GM19468 (cell line): Measurements from ENCODE around the gene SIDT2.

Source experiments
- ATAC-seq: cut with Tn5 transposase; IDR thresholded peaks from one replicate; pipeline ENCODE4 v1.9.1; 2021; ENCODE audit warnings: mild to moderate bottlenecking, moderate library complexity, moderate number of reproducible peaks; ENCODE audit not compliant: unreplicated experiment; ENCODE audit errors: extremely low read depth

SIDT2 gene

DNA sequence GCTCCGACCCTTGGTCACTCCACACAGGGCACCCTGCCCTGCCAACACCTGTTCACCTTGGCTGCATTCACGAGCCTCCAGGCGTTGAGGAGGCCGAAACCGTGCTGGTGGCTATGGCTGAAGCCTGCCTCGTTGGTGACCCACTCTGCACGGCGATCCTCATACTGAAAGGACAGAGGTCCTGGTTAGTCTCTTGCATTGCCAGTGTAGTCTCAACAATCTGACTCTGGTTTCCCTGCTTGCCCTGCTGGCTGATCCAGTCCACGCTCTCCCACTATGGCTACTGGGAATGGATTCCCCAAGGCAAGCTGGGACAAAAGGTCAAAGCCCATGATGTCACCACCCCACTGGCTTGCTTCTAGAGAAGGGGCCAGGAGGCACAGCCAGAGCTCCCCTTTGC lies 40.5 kb downstream of the SIDT2 start:
- no peak for ATAC-seq

DNA sequence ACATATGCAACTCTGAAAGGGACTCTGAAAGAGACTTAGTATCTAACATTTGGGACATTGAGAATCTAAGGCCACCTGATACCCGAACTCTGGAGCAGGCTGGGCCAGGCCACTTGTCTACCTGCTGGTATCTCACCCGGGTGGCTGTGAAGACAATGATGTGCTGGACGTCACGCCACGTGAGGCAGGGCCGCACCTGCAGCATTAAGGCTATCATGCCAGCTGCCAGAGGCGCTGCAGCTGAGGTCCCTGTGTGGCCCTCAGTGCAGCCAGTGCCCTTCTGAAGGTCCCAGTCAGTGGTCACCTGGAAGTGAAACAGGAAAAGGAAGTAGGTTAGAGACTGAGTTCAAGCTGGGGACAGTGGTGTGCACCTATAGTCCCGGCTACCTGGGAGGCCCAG lies 40.9 kb downstream of the SIDT2 start:
- no peak for ATAC-seq

DNA sequence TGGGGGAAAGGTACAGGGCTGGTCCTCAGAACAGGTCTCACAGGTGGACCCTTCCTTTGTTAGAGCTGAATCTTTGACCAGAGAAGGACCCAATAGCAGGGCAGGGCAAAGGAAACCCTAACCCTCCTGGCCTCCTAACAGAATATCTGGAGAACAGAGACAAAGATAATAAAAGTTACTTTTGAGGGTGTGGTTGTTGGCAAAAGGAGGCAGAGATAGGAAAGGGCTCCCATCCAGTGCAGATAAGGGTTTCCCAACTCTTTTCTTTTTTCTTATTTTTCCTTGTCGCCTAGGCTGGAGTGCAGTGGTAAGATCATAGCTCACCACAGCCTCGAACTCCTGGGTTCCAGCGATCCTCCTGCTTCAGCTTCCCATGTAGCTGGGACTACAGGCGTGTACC lies 41.5 kb downstream of the SIDT2 start:
- no peak for ATAC-seq

DNA sequence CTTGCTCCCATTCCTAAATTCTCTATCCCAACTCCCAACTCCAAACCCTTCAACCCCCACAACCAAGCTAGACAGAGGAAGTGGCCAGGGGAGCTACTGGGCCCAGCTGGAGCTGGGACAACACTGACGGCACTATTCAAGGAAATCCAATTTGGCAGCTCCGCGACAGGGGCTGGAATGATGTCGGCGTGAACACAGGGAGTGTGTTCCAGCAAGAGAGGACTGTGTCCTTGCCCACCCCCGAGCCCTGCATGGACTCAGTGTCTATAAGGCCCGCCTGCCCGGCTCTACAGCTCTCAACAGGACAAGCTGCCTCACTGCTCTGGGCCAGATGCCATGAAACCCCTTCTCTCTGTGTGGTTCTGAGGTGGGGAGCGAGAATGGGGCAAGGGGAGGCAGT lies 42.0 kb downstream of the SIDT2 start:
- no peak for ATAC-seq

DNA sequence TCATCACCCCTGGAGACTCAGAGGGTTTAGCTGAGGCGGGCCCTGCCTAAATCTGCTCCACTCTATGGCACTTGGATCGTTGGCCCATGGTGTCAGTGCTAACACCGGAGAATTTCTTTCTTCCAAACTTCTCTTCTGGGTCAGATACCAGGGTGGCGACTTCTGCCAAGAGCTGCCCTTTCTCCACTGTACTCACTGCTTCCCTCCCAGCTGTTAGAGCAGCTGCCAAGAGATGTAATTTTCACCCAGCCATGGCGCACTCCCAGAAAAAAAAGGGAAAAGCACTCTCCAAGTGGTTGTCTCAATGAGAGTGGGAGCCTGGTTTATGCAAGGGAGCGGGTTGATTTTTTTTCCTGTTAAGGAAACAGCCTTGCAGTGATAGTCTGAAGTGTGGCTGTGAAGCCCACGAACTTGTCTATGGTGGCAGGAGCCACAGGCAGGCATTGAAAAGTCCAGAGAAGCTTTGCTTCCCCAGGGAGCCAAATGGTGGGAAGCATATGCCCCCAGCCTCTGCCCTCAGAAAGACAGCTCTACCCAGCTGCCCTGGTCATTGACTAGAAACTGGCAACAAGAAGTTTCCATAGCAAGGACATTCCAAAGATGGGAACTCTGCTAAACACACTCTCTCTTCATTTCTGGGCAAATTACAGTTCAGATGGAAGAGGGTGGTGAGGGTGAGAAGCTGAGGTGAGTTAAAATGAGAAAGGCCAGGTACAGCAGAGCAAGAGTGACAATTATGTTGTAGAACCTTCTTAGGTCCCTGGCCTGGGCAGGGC lies 42.6 kb downstream of the SIDT2 start:
- ATAC-seq = no peak

DNA sequence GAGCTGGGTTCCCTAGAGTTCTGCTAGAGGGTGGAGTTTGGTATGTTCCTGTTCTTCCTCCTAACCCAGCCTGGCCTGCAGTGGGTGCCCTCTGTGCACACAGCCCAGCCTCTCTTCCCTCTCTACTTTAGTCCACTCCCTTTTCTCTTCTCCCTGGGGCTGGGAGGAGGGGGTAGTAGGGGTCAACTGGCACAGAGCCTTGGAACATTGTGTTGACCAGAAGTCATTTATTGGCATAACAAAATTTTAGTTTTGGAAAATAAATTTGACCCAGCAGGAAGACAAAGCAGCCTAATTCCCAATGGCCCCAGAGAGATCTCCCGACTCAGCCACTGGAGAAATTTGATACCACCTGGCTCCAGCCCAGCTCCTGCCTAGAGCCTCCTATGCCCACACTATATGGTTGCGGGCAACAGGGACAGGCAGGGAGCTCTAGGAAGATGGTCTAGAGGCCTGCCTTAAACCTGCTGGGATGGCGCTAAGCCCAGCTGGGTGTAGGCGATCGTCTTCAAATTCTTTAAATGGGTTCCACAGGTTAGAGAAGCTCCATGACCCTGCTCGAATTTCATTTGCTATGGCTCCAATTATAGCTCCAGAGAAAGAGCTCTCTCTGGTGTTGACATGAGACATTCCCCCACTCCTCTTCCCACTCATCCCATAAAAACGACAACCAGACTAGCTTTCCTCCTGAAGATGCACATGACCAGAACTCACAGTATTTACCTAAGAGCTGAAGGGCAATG lies 43.4 kb downstream of the SIDT2 start:
- ATAC-seq = no peak

DNA sequence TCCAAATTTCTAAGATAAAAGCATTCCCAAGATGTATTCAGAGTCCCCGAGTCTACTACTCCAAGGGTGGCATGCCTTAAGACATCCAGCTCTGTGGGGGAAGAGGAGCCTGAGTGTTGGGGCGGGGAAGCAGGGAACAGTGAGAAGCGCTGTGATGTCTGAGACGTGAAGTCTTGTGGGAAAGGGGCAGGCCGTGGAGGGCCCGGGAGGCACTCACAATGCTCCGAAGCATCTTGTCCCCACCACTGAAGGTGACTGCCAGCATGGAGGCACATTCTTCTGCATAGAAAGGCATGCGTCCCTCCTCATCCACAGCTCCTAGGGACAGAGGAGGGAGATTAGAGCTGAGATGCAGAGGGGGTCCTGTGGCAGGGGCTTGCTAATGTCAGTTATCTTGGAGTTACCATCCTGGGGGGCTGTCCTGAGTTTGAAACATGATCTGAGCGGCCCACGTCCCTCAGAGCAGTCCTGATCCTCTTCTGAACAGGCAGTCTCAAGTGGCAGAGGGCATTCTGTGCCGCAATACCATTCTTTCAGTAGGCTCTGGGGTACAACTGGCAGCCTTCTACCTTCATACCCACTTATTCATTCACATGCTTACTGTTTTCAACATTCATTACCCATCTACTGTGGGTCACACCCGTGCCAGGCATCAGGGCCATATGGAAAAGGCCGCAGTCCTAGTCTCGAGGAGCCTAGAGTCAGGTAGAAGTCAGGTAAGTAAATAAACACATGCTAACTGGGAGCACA lies 44.6 kb downstream of the SIDT2 start:
- ATAC-seq = no peak

DNA sequence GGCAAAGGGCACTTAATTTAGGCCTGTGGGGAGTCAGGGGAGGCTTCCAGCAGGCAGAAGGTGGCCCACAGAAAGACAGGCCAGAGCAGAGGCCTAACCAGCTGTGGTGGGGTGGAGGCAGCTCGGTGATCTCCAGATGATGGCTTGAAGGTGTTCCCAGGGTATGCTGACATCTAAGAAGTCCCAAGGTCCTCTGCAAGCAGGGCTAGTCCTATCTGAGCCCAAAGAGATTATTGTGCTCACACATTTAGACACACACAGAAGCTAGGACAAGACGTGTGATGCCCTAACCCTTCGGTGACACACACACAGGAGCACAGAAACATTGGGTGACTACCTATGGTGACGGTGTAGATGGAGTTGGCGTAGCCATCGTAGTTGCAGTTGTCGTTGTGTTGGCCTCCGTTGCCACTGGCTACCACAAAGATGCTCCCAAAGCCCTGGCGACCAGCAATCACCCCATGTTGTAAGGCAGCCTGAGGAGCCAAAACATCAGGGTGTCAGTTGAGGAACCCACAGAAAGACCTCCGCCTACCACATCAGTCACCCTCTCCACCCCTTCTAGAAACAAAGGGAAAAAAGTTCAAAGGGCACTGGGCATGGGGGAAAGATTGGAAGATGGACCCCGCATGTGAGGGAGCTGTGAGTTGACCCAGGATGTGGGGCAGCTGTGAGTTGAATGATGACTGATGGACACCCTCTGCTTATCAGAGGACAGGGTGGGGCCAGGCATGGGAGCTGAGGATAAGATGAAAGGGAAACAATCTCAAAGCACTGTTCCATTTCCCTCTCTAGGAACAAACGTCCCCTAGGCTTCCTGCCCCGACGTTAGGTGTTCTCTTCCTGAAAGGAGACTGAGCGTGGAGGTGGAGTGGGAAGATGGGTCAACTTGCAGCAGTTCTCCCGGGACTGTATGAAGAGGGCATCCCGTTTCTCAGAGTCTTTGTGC lies 45.5 kb downstream of the SIDT2 start:
- ATAC-seq = no peak

DNA sequence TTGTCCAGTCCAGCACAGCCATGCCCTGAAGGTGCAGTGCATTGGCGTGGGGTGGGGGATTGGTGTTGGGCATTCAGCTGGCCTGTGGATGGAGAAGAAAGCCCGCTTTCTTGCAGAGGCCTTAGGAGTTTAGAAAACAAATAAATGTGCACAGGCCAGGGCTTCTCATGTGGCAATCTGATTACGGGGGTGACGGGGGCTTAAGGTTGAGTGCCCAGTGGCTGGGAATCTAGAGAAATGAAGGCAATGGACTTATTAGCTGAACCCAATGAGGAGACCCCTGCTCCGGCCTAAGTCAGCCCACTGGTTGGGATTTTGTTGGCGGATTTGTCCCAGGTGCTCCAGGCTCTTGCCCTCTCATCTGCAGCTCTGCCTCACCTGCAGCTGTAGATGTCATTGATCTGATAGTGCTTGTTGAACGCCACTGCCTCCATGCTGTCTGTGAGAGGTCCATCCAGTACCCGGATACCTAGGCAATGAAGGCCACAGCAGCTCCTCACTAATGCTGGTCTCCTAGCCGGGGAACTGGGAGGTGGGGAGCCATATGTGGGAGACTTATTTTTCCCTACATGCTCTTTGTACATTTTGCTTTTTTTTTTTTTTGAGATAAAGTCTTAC lies 47.1 kb downstream of the SIDT2 start:
- no peak for ATAC-seq

DNA sequence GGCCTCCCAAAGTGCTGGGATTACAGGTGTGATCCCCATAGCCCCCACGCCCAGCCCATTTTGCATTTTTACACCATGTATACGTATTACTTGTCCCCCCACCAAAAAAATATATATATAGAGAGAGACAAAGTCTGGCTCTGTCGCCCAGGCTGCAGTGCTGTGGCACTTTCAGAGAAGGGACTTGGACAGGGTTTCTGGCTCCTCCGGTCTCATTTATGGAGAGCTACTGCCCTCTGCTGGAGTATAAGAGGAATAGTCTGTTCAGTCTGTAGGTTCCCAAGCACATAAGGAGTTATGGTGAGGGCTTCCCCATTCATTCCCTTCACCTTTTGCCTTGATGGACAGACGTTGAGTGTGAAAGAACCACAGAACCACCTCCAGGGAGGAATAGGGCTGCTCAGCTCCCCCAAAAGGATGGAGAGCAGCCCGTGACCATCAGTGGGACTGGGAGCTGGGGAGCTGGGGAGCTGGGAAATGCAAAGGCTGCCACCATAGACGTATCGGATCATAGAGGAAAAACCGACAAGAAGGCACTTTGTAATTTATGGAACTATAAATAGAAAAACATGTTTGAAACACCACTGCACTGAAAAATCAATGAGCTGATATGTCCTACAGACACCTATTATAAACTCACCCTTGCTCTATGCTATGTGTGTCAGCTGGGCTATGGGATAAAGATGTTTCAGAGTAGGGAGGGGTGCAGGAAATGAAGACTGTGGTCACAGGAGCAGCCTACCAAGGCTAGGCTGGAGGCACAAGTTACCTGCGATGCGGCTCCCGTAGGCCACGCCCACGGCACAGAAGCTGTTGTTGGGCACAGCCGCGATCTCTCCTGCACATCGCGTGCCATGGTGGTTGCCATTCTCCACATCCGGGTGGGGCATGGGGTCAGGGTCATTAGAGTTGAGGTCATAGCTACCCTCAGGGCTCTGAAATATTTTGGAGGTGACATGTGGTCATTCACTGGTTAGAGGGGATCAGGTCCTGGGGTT lies 48.1 kb downstream of the SIDT2 start:
- ATAC-seq = peak; percentile 43

DNA sequence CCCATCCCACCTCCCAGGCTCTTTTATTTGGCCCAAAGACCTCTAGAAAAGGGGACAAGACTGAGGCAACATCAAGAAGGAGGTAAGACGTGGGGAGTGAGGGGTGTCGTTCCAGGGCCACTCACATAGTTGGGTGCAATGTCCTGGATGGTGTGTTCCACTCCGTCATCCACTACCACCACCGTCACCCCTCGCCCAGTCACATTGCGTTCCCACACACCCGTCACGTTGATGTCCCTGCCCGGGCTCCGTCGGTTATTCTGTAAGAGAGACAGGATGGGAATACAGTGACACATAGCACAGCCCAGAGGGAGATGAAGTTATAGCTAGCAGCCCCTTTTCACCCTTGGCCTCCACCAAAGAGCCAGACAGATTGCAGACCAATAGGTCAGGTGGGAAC lies 49.5 kb downstream of the SIDT2 start:
- ATAC-seq = no peak

DNA sequence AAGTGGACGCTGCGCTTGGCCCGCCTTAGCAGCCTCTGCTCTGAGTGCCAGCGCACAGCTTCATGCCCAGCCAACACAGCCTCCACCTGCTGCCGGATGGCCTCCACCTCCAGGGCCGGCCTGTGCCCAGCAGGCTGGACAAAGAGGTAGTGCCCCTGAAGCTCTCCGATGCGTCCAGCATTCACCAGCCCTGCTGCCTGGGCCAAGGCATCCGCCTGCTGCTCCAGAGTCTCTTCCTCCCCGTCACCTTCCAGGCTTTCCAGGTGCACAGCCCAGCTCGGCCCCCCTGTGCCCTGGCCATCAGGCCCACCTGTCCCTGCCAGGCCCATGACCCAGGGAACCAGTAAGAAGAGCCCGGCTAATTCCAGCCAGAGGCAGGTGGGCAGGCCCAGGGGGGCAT lies 50.9 kb downstream of the SIDT2 start:
- ATAC-seq = no peak

DNA sequence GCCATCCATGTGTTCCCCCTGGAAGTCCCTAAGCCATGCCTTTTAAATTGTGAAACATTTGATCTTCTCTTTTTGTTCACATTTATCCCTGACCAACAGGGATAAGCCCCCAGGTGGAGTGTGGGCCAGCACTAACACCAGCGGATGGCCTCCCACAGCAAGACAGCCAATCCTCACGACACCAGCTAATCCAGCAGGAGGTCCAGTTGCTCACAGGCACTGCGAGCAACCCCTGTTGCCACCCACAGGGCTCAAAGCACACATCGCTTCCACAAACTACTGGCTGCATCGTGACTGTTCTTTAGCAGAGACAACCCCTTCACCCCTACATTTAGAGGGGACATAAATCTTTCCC lies 51.4 kb downstream of the SIDT2 start:
- no peak for ATAC-seq

DNA sequence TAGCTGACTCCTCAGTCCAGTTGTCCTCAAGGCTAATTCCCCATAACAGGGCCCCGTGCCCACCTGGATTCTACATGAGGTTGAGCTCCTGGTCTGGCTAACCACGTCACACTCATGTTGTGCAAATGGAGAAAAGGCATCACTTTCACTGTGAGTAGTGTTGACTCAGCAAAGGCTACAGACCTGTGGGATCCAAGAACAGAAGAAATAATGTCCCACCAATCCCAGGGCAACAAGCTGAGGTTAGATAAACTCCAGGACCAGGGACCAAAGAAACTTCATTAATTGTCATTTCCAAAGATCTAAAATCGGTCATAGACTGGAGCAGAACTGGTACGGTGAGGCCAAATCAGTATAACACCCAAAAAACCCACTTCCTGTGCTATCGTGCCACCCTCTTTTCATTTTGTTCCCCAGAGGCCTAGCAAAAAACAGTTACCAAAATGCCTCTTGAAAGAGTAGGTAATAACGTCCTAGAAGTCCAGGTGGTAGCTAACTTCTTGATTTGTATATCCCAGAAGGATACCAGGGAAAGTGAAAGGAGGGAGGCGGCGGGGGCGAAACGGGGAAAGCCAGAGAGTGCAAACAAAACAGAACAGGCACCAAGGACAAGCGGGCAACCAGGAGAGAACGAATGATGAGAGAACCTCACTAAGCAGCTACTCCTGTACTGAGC lies 51.9 kb downstream of the SIDT2 start:
- no peak for ATAC-seq

DNA sequence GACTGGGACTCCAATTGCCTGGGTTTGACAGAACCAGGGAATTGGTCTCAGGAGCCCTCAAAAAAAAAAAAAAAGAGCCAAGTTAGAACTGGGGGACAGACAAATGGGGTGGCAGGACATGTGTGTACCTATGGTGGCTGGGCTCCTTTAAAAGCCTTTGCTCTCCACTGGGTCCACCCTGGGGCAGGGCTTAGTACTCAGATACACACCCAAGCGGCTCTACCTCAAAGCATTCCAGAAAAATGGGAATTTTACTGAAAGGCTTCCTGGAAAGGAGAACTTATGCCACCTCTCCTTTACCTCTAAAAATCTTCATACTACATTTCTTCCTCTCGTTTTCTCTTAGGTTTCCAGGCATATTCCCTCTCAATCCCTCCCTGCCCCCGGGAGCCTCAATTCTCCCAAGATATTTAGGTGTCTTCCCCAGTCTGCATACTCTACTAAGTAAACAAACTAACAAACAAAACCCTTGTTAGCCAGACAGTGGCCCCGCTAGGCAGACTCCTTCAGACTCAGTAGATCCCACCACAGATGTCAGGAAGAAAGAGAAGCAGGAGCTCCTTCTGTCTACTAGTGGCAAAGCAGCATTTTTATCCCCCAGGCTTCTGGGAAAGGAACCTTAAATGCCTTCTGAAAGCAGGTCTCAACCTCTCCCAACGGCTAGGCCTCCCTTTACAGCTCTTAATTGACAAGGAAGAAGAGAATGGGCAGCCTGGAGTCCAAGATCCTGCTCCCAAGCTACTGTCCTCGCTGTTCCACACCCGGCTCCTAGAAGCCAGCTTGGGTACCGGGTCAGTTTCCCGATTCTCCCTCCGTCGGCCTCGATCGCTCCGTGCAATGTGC lies 52.7 kb downstream of the SIDT2 start:
- ATAC-seq = no peak

DNA sequence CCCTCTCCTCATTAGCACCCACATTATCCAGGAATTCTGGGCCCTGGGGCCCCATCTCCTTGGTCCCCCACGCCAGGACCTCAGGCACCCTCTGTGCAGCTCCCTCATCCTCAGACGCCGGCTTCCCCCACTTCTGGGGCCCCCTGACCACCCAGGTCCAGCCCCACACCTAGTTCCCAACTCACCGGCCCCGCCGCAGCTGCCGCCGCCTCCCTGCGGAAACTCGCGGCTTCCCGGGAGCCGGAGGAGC lies 53.2 kb downstream of the SIDT2 start, which contains the start of gene PCSK7:
Gene PCSK7 (minus strand): TSS at position 232 of the 250 bp plus-strand sequence. CDS start 2,229 bp downstream, outside the sequence.
- ATAC-seq = peak; percentile 22
